GM18511 (cell line): Measurements from ENCODE around the gene LORICRIN.

Experiments used
- ATAC-seq: cut with Tn5 transposase; IDR thresholded peaks from one replicate; pipeline ENCODE4 v1.9.1; 2021; ENCODE audit warnings: mild to moderate bottlenecking, moderate library complexity; ENCODE audit not compliant: unreplicated experiment

Gene LORICRIN

DNA sequence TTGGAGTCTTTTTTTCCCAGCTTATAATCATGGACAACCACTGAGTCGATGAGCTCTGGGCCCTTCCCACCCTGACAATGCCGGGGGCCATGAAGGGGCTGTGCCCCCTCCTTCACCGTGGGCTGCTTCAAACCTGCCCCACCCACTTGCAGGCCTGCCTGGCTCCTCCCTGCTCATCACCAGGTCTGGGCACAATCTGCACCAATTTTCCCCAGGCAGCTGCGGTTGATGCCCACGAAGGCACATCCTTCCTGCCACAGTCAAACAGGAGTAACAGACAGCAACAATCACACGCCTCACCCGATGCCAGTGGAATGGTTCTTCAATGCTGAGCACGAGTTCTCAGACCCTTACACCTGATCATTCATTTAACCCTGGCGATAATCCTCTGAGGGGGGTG lies 34.4 kb downstream of the LORICRIN start:
- no peak for ATAC-seq

DNA sequence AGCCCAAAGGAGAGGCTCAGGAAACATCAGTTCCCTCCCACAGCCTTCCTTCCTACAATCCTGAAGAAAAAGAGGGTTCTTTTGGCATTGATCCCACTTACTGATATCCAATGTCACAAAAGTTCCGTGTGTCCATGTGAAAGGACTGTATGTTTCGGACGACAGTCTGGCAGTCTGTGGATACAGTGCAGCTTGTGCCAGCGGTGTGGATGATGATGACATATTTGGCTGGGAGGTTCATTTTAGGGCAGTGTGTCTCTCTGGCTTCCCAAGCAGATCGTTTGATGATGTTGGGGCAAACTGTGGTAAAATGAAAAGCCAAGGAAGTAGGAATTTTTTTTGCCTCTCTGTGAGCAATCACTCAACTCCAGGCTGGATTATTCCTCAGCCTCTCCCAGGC lies 42.8 kb downstream of the LORICRIN start:
- no peak for ATAC-seq

DNA sequence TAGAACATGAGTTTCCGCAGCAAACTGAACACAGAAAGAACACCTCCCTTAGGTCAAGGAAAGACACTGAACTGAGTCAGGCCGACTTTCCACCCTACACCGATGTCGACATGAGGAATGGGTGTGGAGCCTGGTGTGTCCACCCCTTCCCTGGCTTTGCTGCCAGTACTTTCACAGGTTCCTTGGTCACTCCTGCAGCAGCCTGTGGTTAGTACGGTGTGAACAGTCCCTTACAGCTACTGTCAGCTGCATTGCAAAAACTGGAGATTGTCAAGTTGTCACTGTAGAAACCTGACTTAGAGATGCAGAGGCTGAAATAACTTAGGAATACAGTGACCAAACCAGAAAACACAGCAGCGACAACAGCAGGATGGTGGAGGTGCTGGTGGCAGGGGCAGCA lies 46.2 kb downstream of the LORICRIN start:
- ATAC-seq, result no peak

GRCh38 chr1:153306303-153307220 lies 47.1 kb downstream of the LORICRIN start:
- no peak for ATAC-seq

- no peak for ATAC-seq
Measured at GRCh38 chr1:153307221-153307600, 47.7 kb downstream of the LORICRIN start.

- ATAC-seq, result no peak
Measured at GRCh38 chr1:153308540-153308939, 49.1 kb downstream of the LORICRIN start.

DNA sequence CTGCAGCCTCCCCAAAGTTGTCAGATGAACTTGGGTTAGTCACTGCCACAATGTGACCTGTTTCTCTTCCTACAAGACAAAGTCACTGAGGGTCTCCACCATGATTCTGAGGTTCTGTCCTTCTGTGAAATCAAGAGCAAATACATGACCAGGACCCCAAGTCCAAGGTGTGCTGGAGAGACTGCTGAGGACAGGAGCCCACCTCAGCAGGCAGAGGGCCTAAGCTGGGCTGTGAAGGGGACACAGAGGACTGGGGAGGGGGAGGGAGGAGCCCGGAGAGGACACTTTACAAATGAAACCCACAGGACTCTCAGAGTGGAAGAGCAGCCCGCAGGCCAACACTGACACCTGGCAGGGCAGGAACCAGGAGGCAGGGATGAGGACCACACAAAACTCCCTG lies 50.0 kb downstream of the LORICRIN start:
- no peak for ATAC-seq

- ATAC-seq, result no peak
Measured at GRCh38 chr1:153310526-153310925, 51.0 kb downstream of the LORICRIN start.
